ENCODE results near the gene PTCH2.

Gene PTCH2

GRCh38 chr1:44857446-44857845 lies 14.4 kb upstream of the PTCH2 start:
- Histone ChIP-seq H3K27me3 (ENCODE audit: insufficient read depth, low read depth, severe bottlenecking) (no peaks in the 10 kb centered on the region), H3K36me3 (no peaks in the 10 kb centered on the region; the same call in 1 of the 2 replicates), H3K27ac (no peak overlapping the region), H3K4me3 (ENCODE audit: low read depth, low read length) (no peak overlapping the region), H3K9me3 (ENCODE audit: severe bottlenecking) (no peaks in the 10 kb centered on the region)
- no peak for DNase-seq
- TF ChIP-seq CTCF (IDR thresholded peaks at IDR 0.05; ENCODE audit: low read depth, low read length), result no peak

- DNase-seq, result no peak
- H3K9me3 ChIP-seq (ENCODE audit: severe bottlenecking), result no peaks in the 10 kb centered on the region
- no peak overlapping the region for H3K4me3 ChIP-seq (ENCODE audit: low read depth, low read length)
- TF ChIP-seq CTCF (IDR thresholded peaks at IDR 0.05; ENCODE audit: low read depth, low read length), result no peak
- no peak overlapping the region for H3K27ac ChIP-seq
- no peaks in the 10 kb centered on the region; the same call in 1 of the 2 replicates for H3K36me3 ChIP-seq
- no peaks in the 10 kb centered on the region for H3K27me3 ChIP-seq (ENCODE audit: insufficient read depth, low read depth, severe bottlenecking)
Measured at GRCh38 chr1:44855742-44856141, 12.7 kb upstream of the PTCH2 start.

GRCh38 chr1:44854970-44855369 lies 11.9 kb upstream of the PTCH2 start:
- H3K27me3 ChIP-seq (ENCODE audit: insufficient read depth, low read depth, severe bottlenecking), result no peaks in the 10 kb centered on the region
- DNase-seq, result no peak
- H3K27ac ChIP-seq, result no peak overlapping the region
- H3K9me3 ChIP-seq (ENCODE audit: severe bottlenecking), result no peaks in the 10 kb centered on the region
- TF ChIP-seq CTCF (IDR thresholded peaks at IDR 0.05; ENCODE audit: low read depth, low read length), result no peak
- H3K4me3 ChIP-seq (ENCODE audit: low read depth, low read length), result no peak overlapping the region
- H3K36me3 ChIP-seq, result no peaks in the 10 kb centered on the region; the same call in 1 of the 2 replicates

- no peak for DNase-seq
- Histone ChIP-seq H3K4me3 (ENCODE audit: low read depth, low read length) (no peak overlapping the region), H3K36me3 (no peaks in the 10 kb centered on the region; the same call in 1 of the 2 replicates), H3K27ac (no peak overlapping the region), H3K9me3 (ENCODE audit: severe bottlenecking) (no peaks in the 10 kb centered on the region), H3K27me3 (ENCODE audit: insufficient read depth, low read depth, severe bottlenecking) (no peaks in the 10 kb centered on the region)
- TF ChIP-seq CTCF (IDR thresholded peaks at IDR 0.05; ENCODE audit: low read depth, low read length), result no peak
Measured at GRCh38 chr1:44853201-44853600, 10.1 kb upstream of the PTCH2 start.

GRCh38 chr1:44851308-44851707 lies 8.3 kb upstream of the PTCH2 start:
- Histone ChIP-seq H3K36me3 (no peaks in the 10 kb centered on the region), H3K27me3 (ENCODE audit: insufficient read depth, low read depth, severe bottlenecking) (no peaks in the 10 kb centered on the region), H3K4me3 (ENCODE audit: low read depth, low read length) (no peak overlapping the region), H3K27ac (no peak overlapping the region), H3K9me3 (ENCODE audit: severe bottlenecking) (no peaks in the 10 kb centered on the region)
- no peak for TF ChIP-seq CTCF (IDR thresholded peaks at IDR 0.05; ENCODE audit: low read depth, low read length)
- DNase-seq, result no peak

GRCh38 chr1:44849575-44850132 lies 6.6 kb upstream of the PTCH2 start:
- H3K27ac ChIP-seq, result no peak overlapping the region
- no peak for TF ChIP-seq CTCF (IDR thresholded peaks at IDR 0.05; ENCODE audit: low read depth, low read length)
- no peak for DNase-seq
- no peaks in the 10 kb centered on the region for H3K27me3 ChIP-seq (ENCODE audit: insufficient read depth, low read depth, severe bottlenecking)
- H3K9me3 ChIP-seq (ENCODE audit: severe bottlenecking), result no peaks in the 10 kb centered on the region
- no peak overlapping the region for H3K4me3 ChIP-seq (ENCODE audit: low read depth, low read length)
- H3K36me3 ChIP-seq, result no peaks in the 10 kb centered on the region
